Measurements from ENCODE around the gene TIGD3. TPM values are rescaled to one million over a fixed set of nuclear protein-coding genes. Genes with fewer than 3 reads are reported as not detected.

Gene TIGD3
- total RNA-seq, 1 donor from 2014 or later: 0.29 TPM

DNA sequence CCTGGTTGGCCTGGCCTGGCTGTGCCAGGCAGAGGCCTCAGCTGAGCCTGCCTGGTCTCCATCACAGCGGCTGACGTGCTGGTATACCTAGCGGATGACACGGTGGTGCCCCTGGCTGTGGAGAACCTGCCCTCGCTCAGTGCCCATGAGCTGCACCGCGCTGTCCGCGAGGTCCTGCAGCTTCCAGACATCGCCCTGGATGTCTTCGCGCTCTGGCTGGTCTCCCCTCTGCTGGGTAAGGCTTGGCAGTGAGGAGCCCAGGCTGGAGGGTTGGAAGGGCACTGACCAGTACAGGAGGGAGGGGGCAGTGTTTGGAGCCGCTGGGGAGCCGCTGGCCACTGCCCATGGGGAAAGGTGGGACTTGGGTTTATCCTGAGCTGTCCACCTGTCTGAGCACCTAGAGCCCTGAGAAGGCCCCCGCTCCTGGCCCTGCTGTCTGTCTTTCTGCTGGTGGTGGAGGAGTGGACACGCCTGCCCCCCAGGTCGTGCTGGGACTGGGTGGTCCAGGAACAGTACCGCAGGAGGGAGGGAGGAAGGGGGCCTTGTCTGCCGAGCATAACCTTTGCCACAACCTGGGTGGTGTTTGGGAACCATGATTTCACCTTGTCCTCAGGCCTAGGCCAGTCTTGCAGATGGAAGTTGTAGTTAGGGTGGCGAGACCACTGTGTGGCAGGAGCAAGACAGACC, 34.9 kb downstream of the TIGD3 start:
- no peak for DNase-seq (ENCODE audit: low spot score)

DNA sequence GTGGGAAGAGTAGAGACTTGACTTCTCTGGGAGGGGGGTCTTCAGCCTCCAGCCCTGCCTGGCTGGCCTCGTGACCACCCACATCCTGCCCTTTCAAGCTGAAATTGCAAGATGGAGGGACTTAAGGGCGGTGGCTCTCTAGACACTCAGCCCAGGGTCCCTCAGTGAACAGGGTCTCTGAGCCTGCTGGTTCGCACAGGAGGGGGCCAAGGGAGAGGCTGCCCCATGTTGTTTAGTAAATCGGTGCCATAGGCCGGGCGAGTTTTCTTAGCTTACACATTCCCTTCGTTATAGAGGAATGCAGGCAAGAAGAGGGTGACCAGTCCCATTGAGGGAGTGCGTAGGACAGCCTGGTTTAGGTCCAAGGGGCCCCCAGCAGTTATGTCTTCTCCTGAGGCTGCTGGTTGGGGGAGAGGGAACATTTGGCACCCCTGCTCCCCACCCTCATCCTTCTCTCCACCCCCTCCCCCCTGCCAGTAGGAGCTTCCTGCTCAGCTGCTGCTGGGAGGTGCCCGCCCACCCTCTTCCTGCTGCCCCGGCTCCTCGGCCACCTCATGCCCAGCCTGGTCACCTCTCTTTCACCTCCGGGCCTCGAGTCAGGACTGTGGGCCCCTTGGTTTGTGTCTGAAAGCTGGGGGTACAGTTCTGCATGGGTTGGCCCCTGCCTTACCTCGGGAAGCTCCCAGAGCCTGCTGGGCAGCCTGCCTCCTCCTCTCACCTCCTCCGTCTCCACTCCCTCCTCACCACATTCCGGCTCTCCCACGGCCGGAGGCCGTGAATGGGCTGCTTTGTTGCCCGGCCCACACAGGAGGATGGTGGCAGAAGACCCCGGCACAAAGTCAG, 35.8 kb downstream of the TIGD3 start:
- DNase-seq (ENCODE audit: low spot score): no peak

DNA sequence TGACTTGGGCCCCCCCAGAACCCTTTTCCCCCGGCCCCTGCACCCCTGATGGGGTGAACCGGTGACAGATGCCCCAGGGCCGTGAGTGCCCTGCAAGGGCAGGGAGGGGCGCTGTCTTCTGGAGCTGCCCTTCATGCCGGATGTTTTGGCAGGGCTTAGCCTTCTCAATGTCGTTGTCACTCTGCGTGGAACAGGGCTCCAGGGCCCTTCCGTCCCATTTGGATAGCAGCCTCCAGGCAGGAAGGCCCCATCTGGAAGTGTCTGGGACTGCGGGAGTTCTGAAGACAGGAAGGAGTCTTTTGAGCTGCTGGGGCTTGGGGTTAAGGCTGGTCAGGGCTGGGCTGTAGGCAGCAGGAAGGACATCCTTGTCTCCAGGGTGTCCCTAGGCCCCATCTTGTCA, 36.4 kb downstream of the TIGD3 start:
- no peak for DNase-seq (ENCODE audit: low spot score)

DNA sequence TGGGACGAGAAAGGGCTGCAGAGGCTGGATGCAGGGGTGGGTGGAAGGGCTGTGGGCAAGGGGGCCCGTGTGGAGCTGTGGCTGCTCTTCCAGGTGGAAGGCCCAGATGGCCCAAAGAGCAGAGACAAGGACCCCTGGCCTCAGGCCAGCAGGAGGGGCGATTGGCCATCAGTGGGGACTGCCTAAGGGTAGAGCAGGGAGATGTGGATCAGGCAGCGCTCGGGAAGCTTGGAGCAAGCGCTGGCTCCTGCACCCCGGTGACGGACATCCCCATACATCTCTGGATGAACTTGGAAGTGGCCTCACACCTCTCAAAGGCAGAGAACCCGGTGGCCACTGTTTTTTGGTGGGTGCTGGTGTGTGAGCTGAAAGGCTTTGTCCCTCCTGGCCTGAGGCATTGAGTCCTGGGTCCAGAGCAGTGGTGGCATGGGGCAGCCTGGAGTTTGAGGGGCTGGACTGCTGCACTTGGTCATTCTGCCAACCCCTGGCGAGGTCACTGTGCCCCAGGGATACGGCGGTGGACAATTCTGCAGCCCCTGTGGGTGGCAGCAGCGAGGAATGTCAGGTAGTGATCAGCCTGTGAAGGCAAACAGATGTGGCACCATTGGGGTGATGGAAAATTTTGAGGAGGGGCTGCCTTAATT, 37.8 kb downstream of the TIGD3 start:
- DNase-seq (ENCODE audit: low spot score): no peak

DNA sequence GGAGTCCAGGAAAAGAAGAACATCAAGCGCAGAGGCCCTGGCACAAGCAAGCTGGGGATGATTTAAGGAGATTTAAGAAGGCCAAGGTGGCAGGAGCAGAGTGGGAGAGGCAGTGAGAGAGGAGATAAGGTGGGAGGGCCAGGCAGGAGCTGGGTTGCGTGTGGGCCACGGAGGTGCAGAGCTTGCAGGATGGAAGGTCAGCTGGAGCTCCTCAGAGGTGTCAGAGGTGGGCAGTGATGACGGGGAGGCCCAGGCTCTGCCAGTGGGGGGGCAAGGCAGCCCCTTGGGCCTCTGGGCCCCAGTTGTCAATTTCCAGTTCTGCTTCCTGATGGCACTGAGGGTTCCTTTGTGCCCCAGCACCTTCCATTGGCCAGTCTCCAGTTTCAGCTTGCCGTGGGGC, 38.3 kb downstream of the TIGD3 start:
- DNase-seq (ENCODE audit: low spot score): no peak

DNA sequence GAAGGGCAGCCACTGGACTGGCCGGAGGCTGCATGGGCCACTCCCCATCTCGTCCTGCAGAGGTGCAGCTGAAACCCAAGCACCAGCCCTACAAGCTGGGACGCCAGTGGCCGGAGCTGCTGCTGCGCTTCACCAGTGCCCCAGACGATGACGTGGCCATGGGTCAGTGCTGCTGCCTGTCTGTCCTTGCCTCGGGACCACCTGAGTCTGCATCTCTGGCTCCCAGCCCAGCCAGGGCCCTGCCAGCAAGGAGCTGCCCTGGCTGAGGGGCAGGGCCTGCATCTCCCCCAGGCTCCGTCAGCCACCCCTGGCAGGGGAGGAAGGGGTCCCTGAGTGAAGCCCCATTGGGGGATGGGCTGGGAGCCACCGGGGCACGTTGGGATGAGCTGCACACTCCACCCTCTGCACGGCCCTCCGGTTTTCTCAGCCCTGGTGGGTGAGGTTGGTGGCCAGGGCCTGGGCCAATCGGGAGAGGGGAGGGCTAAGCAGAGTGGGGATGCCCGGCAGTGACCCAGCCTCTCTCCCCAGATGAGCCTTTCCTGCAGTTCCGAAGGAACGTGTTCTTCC, 39.0 kb downstream of the TIGD3 start:
- no peak for DNase-seq (ENCODE audit: low spot score)

DNA sequence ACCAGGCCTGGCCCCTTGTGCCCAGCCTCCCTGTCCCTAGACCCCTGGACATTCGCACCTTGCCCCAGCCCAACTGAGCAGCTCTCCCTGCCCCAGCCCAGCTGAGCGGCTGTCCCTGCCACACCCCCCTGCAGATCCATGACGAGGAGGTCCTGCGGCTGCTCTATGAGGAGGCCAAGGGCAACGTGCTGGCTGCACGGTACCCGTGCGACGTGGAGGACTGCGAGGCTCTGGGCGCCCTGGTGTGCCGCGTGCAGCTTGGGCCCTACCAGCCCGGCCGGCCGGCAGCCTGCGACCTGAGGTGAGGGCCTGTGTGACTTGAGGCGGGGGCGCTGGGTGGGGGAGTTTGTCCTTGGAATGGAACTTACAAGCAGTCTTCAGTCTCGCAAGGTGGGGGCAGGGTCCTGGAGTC, 39.6 kb downstream of the TIGD3 start:
- DNase-seq (ENCODE audit: low spot score): no peak

DNA sequence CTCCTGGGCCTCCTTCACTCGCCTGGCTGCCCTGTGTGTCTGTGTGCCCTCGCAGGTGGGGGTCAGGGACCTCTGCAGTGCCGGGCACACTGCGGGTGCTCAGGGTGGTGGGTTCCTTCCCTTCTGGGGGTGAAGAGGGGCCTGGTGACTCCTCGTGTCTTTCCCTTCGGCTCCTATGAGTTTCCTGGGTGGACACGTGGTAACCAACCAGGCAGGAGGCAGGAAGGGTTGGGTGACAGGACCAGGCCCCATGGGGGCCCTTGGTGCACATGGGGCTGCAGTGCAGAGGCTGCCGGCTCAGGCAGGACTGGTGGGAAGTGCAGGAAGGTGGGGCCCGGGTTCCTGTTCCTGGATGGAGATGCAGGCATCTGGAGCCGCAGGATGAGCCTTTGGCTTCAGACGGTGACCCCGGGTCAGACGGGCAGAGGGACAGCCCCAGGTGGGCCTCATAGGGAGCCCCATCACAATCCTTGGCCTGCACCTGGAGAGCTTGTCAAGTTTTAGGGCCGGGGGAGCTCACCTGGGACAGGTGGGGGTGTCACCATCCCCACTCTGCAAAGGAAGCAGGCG, 41.5 kb downstream of the TIGD3 start:
- no peak for DNase-seq (ENCODE audit: low spot score)

DNA sequence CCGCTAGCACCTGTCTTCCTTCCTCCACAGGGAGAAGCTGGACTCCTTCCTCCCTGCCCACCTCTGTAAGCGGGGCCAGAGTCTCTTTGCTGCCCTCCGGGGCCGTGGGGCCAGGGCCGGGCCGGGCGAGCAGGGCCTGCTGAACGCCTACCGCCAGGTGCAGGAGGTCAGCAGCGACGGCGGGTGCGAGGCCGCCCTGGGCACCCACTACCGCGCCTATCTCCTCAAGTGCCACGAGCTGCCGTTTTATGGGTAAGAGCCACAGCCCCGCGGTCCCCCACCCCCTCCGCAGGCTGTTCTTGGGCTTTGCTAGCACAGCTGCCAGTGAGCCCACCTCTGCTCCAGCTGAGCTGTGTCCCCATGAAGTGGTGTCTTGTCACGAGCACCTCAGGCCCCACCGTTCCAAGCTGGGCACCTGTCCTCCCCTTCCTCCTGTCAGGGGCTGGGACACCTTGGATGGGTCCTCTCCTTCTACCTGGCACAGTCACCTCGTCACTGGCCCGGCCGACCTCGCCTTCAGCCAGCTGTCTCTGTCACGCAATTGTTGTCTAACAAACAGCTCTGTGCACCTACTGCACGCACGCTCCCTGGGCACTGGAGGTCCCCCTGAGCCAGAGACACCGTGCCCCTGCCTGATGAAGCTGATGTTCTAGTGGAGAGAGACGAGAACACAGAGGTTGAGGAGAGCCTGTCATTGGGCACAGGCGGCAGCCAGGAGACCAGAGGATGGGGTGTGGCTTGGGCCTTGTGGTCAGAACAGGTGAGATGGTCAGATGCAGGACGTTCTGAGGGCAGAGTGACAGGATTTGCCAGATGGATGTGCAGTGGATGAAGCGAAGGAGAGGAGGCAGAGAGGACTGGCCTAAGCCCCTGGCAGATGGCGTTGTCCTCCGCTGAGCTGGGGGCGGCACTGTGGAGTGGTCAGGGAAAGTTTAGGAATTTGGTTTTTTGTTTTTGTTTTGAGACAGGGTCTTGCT, 42.5 kb downstream of the TIGD3 start:
- DNase-seq (ENCODE audit: low spot score): no peak

DNA sequence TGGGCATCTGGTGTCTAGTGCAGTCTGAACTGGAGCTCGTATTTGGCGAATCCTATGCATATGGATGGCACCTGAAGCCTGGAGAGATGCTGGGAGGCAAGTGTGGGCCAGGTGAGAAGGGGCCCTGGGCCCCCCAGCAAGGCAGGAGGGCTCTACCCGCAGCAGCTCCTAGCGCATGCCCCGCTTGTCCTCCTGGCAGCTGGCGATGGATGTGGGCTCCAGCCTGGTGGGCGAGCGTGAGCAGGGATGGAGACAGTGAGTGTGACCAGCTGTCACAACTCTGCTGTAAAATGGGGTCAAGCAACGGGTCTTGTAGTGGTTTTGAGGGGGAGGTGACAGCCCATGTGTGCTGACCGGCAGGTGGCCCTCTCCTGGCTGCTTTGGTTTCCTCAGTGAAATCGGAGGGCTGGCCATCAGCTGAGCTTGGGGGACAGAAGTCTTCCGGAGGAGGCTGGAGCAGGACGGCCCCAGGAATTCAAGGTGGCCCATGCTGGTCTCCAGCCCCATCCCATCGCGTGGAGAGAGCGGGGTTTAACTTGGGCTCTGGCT, 43.9 kb downstream of the TIGD3 start:
- no peak for DNase-seq (ENCODE audit: low spot score)

DNA sequence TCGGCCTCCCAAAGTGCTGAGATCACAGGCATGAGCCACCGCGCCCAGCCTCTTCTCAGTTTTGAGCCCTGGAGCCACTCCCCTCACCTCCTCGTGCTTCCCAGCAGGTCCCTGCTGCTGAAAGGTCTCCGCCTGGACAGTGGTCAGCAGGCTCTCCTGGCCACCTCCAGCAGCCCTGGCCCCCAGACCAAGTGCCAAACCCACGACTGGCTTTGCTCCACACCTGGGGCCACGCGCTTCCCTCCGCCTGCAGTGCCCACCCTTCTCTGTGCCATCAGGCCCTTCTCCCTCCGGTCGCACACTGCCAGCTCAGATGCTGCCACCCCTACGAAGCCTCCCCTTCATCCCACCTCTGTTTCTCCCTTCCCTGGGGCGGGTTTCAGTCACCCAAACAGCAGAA, 44.7 kb downstream of the TIGD3 start:
- DNase-seq (ENCODE audit: low spot score): no peak

DNA sequence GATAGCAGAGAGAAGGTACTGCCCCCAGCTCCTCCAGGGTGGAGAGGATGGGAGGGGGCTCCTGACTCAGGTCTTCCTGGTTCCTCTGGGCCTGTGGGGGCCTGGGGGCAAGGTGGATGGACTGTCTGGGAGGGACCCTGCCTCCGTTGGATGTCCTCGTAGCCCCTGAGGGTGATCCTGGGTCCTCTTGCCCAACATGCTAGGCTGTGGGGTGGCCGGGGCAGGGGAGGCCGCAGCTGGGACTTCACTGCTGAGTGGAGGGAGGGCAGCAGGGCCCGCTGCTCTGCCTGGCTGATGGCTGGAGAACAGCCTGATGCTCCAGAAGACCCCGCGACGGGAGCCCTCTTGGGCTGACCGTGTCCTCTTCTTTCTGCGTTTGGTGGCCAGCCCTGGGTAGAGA, 45.3 kb downstream of the TIGD3 start:
- no peak for DNase-seq (ENCODE audit: low spot score)

DNA sequence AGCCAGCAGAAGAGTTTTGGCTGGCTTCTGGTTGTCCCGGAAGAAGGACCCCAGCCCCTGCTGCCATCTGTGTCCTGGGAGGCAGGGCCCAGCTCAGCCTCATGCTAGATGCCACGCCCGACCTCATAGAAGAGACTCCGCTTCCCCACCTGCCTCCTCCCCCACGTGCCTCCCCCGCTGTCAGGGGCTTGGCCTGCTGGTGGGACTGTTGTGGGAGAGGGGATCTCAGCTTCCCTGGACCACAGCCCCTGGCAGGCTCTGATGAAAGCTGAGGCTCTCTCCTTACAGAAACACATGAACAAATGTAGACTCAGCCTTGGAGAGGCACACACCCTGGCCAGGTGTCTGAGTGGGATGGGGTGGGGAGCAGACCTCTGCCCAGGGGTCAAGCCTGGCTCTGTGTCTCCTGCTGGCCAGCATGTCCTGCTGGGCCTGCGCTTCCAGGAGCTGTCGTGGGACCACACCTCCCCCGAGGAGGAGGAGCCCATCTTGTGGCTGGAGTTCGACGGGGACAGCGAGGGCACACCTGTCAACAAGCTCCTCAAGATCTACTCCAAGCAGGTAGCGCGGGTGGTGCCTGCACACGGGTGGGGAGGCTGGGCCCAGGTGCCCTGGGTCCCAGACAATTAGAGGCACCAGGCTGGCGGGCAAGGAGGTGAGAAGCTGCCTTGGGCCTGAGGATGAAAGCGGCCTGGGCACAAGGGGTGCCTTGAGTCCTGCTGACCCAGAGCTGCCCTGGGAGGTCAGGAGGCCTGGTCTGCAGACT, 45.9 kb downstream of the TIGD3 start:
- no peak for DNase-seq (ENCODE audit: low spot score)

DNA sequence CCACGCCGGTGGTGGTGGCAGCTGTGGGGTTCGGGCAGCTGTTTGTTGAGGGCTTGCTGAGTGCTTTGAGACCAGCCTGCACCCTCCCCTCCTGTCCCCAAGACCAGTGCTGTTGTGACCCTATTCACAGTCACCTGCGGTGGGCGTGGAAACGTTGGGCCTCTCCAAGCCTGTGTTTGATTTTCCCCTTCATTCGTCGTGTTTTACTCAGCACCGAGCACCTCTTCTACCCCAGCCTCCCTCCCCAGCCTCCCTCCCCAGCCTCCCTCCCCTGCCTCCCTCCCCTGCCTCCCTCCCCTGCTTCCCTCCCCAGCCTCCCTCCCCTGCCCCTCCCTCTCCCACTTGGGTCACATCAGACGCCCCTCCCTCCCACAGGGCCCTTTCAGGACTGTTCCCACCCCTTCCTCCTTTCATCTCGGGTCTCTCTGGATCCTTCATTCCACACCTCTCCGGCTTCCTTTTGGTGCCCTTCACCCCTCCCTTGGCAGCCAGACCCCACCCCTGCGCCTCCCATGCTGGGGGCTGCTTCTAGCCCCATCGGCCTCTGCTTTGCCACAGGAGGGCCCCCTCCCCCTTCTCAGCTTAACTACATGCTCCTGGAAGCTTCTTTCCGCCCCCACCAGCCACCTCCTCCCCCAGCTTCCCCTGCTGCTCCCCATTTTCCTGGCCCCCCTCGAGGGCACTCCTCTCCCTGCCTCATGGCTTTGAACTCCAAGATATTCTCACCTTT, 46.7 kb downstream of the TIGD3 start:
- DNase-seq (ENCODE audit: low spot score): no peak

DNA sequence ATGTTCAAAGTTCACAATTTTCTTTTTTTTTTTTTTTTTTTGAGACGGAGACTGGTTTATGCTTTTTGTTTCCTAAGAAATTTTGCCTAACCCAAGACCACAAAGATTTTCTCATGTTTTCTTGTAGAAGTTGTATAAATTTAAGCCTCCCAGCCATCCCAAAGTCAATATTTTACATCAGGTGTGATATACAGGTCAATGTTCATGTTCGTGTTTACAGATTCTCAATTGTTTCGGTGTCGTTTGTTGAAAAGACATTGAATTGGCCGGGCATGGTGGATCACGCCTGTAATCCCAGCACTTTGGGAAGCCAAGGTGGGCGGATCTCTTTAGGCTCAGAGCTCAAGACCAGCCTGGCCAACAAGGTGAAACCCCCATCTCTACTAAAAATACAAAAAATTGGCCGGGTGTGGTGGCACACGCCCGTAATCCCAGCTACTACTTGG, 47.3 kb downstream of the TIGD3 start:
- DNase-seq (ENCODE audit: low spot score): no peak

DNA sequence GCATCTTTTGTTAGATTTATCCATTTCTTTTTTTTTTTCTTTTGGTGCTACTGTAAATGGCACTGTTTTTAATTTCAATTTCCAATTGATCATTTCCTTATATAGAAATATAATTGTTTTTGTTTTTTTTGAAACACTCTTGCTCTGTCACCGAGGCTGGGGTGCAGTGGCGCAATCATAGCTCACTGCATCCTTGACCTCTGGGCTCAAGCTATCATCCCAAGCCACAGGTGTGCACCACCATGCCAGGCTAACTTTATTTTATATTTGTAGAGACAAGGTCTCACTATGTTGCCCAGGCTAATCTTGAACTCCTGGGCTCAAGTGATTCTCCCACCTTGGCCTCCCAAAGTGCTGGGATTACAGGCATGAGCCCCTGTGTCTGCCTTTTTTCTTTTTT, 48.2 kb downstream of the TIGD3 start:
- no peak for DNase-seq (ENCODE audit: low spot score)

DNA sequence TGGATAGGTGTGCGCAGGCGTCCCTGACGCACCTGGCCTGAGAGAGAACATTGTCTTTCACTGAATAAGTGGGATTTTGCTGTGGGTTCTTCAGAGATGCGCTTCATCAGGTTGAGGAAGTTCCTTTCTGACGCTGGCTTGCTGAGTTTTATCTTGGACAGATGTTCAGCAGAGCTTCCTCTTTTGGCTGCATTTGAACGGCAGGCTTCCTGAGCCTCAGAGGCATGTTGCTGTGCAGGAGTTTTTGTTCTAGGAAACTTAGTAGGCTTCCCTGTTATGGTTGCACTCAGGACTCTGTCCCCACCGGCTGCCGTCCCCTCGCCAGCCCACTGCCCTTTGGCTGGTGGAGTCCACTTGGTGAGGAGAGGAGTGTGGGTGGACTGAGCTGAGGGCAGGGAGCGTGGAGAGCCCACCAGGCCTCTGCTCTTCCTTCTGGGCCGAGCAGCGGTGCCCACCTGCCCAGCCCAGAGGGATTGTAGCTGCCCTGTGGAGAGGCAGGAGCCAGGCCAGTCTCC, 49.1 kb downstream of the TIGD3 start:
- no peak for DNase-seq (ENCODE audit: low spot score)

DNA sequence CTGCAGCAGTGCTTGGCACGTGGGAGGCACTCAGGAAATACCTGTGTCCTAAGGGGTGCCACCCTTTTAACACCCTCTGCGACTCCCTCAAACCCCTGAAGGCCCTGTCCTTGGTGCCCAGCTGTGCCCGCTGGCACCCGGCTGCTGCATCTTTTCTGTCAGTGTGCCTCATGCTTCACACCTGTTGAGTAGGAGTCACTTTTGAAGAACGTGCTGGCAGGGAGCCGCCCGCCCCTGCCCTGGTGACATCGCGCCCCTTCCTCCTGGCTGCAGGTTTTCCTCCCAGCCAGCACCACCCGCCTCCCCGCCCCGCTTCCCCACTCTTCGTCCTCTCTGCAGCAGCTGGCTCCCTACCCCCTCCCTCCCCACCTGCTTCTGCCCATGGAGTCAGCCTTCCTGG, 49.7 kb downstream of the TIGD3 start:
- DNase-seq (ENCODE audit: low spot score): no peak

Data from mucosa of gallbladder (tissue), 1 donor.